GM12801 (cell line): ENCODE data around the gene MEGF11.

Experiments used
- TF ChIP-seq, protein P1 (sequence below): IDR thresholded peaks from one replicate; pipeline ENCODE4 v1.5.1; 2011; ENCODE audit warnings: control low read depth; ENCODE audit not compliant: insufficient read length; ENCODE audit errors: extremely low read depth

Gene MEGF11

DNA sequence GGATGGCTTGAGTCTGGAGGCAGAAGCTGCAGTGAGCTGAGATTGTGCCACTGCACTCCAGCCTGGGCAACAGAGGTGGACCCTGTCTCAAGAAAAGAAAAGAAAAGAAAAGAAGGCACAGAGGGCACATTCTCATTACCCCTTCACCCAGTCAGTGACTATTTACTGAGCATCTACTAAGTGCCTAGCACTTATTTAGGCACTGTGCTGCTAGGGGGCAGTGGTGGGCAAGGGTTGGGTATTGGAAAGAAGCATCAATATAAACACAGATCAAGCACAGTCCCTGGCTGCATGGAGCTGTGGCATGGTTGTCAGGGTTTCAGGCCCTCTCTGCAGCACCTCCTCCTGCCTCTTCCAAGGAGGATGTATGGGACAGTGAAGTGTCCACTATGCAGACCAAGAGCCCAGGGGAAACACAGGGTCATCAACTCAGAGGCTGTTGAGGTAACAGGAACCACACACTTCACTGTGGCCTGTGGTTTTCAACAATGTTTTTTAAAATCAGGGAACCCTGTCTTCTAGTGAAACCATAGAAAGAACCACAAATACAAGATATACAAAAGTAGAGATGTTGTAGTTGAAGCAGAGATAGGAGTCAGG lies 245.8 kb downstream of the MEGF11 start:
- TF ChIP-seq, protein P1, sequence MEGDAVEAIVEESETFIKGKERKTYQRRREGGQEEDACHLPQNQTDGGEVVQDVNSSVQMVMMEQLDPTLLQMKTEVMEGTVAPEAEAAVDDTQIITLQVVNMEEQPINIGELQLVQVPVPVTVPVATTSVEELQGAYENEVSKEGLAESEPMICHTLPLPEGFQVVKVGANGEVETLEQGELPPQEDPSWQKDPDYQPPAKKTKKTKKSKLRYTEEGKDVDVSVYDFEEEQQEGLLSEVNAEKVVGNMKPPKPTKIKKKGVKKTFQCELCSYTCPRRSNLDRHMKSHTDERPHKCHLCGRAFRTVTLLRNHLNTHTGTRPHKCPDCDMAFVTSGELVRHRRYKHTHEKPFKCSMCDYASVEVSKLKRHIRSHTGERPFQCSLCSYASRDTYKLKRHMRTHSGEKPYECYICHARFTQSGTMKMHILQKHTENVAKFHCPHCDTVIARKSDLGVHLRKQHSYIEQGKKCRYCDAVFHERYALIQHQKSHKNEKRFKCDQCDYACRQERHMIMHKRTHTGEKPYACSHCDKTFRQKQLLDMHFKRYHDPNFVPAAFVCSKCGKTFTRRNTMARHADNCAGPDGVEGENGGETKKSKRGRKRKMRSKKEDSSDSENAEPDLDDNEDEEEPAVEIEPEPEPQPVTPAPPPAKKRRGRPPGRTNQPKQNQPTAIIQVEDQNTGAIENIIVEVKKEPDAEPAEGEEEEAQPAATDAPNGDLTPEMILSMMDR = no peak

GRCh38 chr15:66006986-66007385 lies 246.6 kb downstream of the MEGF11 start:
- TF ChIP-seq, protein P1 = no peak

GRCh38 chr15:66004618-66005262 lies 248.8 kb downstream of the MEGF11 start:
- TF ChIP-seq, protein P1 = no peak

GRCh38 chr15:66001717-66002426 lies 251.7 kb downstream of the MEGF11 start:
- TF ChIP-seq, protein P1 = no peak

DNA sequence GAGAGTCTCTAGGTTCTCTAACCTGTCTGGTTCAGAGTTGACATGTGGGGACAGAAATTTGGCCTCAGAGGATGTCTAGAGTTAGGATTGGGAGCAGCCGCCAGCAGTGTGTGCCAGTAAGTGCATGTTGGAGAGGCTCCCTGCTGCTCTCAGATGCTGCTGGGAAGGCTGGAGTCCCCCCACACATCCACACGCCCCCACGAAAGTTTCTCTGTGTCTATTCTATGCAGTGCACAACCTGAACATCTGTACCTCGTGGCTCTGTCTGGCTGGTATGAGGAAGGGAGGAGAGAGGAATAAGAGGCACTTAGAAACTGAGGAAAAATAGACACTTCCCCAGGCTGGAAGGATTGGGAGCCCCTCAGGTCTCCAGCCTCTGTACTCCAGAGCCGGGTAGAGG lies 252.5 kb downstream of the MEGF11 start:
- TF ChIP-seq, protein P1 = no peak

DNA sequence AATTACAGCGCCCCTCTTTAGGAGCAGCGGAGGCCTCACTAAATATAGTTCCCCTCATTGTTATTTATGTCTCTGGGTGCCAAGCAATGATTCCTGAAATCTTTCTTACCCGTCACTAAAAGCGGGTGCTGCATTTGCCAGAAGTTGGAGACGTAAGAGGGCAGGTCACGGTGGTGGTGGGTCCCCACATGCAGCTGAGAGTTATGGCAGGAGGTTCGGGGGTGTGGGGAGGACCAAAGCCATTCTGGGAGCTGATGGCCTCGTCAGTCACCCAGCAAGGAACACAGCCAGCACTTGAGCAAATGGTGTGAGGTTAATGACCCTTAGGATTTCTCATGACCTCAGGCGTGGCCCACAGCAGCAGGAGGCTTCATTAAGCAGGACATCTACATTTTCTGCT lies 255.1 kb downstream of the MEGF11 start:
- TF ChIP-seq, protein P1 = no peak

- TF ChIP-seq, protein P1 = no peak
Observed at GRCh38 chr15:65996901-65997300, 256.6 kb downstream of the MEGF11 start.
